HEK293T (cell line): ENCODE data around the gene FCRL6.

ENCODE experiments used
- CTCF ChIA-PET: fragments of 350-600 bp; formaldehyde crosslinking; extraction: SDS; loops from one replicate; lab custom pipeline; 2021; ENCODE audit warnings: antibody characterized with exemption, inconsistent platforms; lab: Yijun Ruan, JAX
- POLR2A ChIA-PET: fragments of 350-600 bp; formaldehyde crosslinking; extraction: SDS; loops from one replicate; lab custom pipeline; 2020; ENCODE audit warnings: antibody characterized with exemption, inconsistent platforms; lab: Yijun Ruan, JAX
- DNase-seq: peaks from one replicate; pipeline ENCODE4 v3.0.0; 2012; ENCODE audit warnings: mixed read lengths; ENCODE audit errors: extremely low spot score
- ARNT ChIP-seq: fragments of 450-650 bp; IDR thresholded peaks from 2 replicates; pipeline ENCODE4 v1.6.1; 2017; ENCODE audit warnings: mild to moderate bottlenecking
- BHLHE40 ChIP-seq: fragments of 450-650 bp; IDR thresholded peaks from 2 replicates; pipeline ENCODE4 v1.6.1; 2016; ENCODE audit warnings: mild to moderate bottlenecking, moderate library complexity, borderline replicate concordance
- CTBP1 ChIP-seq: fragments of 450-650 bp; IDR thresholded peaks from 2 replicates; pipeline ENCODE4 v1.6.1; 2016; ENCODE audit warnings: borderline replicate concordance
- ELF4 ChIP-seq: fragments of 450-650 bp; IDR thresholded peaks from 2 replicates; pipeline ENCODE4 v1.6.1; 2017; ENCODE audit warnings: antibody characterized with exemption
- FOXA1 ChIP-seq: fragments of 450-650 bp; IDR thresholded peaks from 2 replicates; pipeline ENCODE4 v1.6.1; 2016; ENCODE audit warnings: mild to moderate bottlenecking
- FOXK2 ChIP-seq: fragments of 450-650 bp; IDR thresholded peaks from 2 replicates; pipeline ENCODE4 v1.6.1; 2016; ENCODE audit warnings: mild to moderate bottlenecking
- FOXM1 ChIP-seq: fragments of 450-650 bp; IDR thresholded peaks from 2 replicates; pipeline ENCODE4 v1.6.1; 2017; ENCODE audit warnings: mild to moderate bottlenecking, borderline replicate concordance
- HDGF ChIP-seq: fragments of 450-650 bp; IDR thresholded peaks from 2 replicates; pipeline ENCODE4 v1.6.1; 2017; ENCODE audit warnings: antibody characterized with exemption, borderline replicate concordance
- L3MBTL2 ChIP-seq: fragments of 450-650 bp; conservative IDR thresholded peaks from 2 replicates; pipeline ENCODE4 v1.6.1; 2016; ENCODE audit warnings: mild to moderate bottlenecking
- LEF1 ChIP-seq: fragments of 450-650 bp; IDR thresholded peaks from 2 replicates; pipeline ENCODE4 v1.6.1; 2017; ENCODE audit warnings: mild to moderate bottlenecking, borderline replicate concordance
- NFRKB ChIP-seq: fragments of 450-650 bp; IDR thresholded peaks from 2 replicates; pipeline ENCODE4 v1.6.1; 2016; ENCODE audit warnings: mild to moderate bottlenecking, moderate library complexity
- SP1 ChIP-seq: fragments of 450-650 bp; IDR thresholded peaks from 2 replicates; pipeline ENCODE4 v1.6.1; 2017
- SUZ12 ChIP-seq: fragments of 450-650 bp; IDR thresholded peaks from 2 replicates; pipeline ENCODE4 v1.6.1; 2016; ENCODE audit warnings: mild to moderate bottlenecking
- TARDBP ChIP-seq: fragments of 450-650 bp; IDR thresholded peaks from 2 replicates; pipeline ENCODE4 v1.6.1; 2016
- ZNF384 ChIP-seq: fragments of 450-650 bp; IDR thresholded peaks from 2 replicates; pipeline ENCODE4 v1.6.1; 2016
- TF ChIP-seq, protein P1 (sequence below): fragments of 450-650 bp; IDR thresholded peaks from 2 replicates; pipeline ENCODE4 v1.6.1; 2016

FCRL6 gene

DNA sequence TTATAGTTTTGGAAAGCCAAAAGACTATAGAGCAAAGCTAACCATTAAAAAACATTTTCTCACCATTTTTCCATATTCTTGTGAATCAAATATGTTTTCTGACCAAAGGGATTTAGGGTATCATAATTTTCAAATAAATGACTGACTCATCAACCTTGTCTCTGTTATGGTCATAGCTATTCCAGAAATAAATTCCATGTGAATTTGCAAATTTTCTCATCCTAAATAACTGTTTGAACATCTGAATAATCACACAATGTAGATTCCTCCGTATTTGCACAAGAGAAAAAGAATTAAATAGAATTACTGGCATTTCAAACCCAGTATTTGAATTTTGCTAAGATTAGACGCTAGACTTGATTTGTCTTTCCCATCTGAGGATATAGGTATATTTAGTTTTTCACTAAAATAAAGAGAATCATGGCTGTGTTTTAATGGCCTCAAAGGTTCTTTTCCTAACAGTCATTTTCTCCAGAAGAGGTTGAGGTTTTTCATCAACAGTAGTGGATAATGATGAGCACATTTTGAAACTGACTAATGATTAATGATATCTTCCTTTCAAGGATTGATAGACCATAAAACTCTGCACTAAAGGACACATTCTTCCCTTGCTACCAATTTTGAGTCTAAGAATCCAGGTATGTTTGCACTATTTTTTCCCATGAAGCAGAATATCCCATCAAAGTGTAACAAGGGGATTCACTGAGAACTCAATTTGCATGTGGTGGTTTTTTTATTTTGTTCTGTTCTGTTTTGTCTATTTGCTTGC is 30.8 kb upstream of the FCRL6 start:
- POLR2A ChIA-PET: no interaction called here
- CTCF ChIA-PET: no interaction called here
- no peak for DNase-seq
- TF ChIP-seq FOXA1 (no peak), TARDBP (no peak), FOXM1 (no peak), BHLHE40 (no peak), ELF4 (no peak), ZNF384 (no peak), SUZ12 (no peak), ARNT (no peak), LEF1 (no peak), FOXK2 (no peak), NFRKB (no peak), HDGF (no peak), CTBP1 (no peak), SP1 (no peak), L3MBTL2 (no peak)
- TF ChIP-seq, protein P1, sequence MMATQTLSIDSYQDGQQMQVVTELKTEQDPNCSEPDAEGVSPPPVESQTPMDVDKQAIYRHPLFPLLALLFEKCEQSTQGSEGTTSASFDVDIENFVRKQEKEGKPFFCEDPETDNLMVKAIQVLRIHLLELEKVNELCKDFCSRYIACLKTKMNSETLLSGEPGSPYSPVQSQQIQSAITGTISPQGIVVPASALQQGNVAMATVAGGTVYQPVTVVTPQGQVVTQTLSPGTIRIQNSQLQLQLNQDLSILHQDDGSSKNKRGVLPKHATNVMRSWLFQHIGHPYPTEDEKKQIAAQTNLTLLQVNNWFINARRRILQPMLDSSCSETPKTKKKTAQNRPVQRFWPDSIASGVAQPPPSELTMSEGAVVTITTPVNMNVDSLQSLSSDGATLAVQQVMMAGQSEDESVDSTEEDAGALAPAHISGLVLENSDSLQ: no peak

DNA sequence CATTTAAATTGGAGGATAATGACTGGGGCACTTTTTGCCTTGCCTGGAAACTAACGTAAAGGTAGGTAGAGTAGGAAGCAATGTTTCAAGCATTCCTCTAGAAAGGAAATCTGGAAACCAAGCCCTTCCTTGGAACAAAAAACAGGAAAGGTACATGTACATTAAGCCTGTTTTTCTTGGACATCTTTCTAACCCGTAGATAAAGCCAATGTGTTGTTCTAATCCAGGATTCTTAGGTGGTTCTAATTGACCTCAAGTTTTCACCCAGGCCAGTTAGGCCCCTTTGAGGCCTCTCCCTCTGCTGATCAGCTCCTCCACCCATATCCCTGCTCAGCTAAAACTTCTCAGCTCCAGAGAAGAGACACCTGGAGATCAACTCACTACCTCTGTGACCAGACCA is 27.7 kb upstream of the FCRL6 start:
- no peak for DNase-seq
- ChIA-PET POLR2A (no interaction called here), CTCF (no interaction called here)
- no peak for TF ChIP-seq SUZ12
- no peak for TF ChIP-seq FOXK2
- TF ChIP-seq NFRKB: no peak
- no peak for TF ChIP-seq FOXA1
- TF ChIP-seq ZNF384: no peak

DNA sequence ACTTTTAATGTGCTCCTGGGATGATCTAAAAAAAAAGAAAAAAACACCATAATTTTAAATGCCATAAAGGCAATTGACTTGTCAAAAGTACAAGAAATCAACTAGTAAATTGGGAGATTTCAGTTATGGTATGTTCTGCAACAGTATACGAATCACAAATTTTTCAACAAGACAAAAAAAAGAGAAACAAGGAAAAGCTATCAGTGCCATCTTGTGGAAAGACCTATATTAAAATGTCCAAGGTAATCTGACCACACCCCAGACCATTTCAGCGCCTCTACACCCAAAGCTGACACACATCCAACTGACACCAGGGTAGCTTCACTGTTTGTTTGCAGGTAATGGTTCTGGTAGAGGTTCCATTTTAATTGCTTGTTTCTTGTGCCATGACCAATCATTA is 26.4 kb upstream of the FCRL6 start:
- DNase-seq: no peak
- CTCF ChIA-PET: interaction anchor here (0.6 kb wide), 1 partner anchor 644 kb away, joined by 4 read pairs; no protein-coding TSS in a partner anchor
- POLR2A ChIA-PET: no interaction called here

DNA sequence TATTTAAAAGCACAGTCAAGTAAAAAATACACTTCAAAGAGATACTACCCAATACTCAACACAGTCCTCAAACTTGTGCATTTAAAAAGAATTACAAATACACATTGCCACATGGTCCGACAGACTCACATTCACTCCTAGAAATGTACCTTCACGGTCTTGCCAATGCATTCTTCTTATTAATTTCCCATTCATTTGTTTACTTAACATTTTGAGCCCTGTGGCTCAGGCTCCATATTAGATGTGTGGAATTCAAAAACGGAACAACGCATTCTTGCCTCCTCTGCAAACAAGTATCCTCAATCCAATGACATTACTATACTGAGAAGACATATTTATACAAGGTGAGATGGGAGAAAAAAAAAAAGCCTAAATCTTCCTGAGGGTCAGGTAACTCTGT is 23.9 kb upstream of the FCRL6 start:
- CTCF ChIA-PET: no interaction called here
- TF ChIP-seq FOXM1: no peak
- TF ChIP-seq FOXA1: no peak
- no peak for TF ChIP-seq TARDBP
- no peak for TF ChIP-seq FOXK2
- no peak for TF ChIP-seq SP1
- no peak for DNase-seq
- POLR2A ChIA-PET: no interaction called here

More for the DNA sequence above, 26.4 kb upstream of the FCRL6 start:
- TF ChIP-seq HDGF: no peak

DNA sequence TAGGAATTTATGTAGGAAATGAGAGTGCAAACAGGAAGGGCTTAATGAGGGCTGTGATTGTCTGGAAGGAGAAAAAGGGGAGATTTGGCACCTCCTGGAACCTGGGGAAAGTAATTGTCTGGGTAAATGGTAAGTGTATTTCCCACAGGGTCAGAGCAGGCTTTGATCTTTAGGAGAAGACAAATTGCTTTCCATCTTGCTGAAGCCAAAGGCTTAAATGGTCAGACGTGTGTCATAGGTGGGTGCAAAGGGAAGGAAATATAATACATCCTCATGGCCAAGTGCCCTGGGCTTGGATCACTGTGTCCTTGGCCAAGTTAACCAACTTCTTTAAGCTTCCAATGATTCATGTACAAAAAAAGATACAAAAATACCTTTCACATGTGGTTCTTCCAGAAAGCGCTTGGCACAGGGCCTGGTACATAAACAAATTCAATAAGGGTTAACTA is 22.7 kb upstream of the FCRL6 start:
- TF ChIP-seq ELF4 (no peak), TARDBP (no peak), HDGF (no peak), SUZ12 (no peak), FOXA1 (no peak), ZNF384 (no peak), ARNT (no peak), SP1 (no peak), LEF1 (no peak), NFRKB (no peak), FOXM1 (no peak), CTBP1 (no peak)
- TF ChIP-seq, protein P1: no peak
- no peak for DNase-seq
- ChIA-PET POLR2A (no interaction called here), CTCF (no interaction called here)

DNA sequence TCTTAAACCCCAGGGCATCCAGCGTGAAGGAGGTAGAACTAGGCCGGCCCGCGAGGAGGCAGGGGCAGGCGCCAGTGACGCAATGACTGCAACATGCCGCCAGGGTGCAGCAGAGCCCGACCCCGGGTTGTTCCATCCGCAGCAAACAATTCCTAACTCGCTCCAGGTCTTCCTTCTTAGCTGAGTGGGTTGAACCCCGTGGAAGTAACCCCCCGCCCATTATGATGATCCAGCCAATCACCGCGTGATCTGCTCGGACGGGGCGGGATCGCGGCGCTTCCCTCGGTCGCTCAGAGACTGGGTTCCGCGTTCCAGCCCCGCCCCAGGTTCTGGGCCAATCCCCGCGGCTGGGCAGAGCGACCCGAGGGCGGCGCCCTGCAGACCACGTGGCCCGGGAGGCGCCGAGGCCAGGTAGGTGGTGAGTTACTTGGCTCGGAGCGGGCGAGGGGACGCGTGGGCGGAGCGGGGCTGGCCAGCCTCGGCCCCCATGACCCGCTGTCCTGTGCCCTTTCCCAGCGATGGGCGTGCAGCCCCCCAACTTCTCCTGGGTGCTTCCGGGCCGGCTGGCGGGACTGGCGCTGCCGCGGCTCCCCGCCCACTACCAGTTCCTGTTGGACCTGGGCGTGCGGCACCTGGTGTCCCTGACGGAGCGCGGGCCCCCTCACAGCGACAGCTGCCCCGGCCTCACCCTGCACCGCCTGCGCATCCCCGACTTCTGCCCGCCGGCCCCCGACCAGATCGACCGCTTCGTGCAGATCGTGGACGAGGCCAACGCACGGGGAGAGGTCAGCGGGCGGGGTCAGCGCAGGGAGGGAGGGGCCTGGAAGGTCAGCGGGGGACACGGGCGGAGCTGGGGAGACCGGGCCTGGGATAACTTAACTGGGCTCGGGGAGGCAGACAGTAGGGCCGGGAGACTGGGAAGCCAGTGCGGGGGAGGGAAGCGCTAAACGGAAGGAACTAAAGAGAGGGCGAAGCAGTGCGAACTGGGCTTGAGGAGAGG is 21.3 kb upstream of the FCRL6 start, which contains the start of gene DUSP23:
Gene DUSP23, plus strand, starts transcription at position 380 of the 1,000 bp plus-strand sequence. Its CDS starts 139 bp downstream, at position 519.
- POLR2A ChIA-PET: no interaction called here
- CTCF ChIA-PET: interaction anchor here (1.0 to 1.2 kb wide), 3 partner anchors 9 to 112 kb away, joined by 3 read pairs; no protein-coding TSS in a partner anchor
- TF ChIP-seq L3MBTL2 (peak; percentile 47; the same call in 1 of the 2 replicates), HDGF (no peak)
- DNase-seq: peak; percentile 83

DNA sequence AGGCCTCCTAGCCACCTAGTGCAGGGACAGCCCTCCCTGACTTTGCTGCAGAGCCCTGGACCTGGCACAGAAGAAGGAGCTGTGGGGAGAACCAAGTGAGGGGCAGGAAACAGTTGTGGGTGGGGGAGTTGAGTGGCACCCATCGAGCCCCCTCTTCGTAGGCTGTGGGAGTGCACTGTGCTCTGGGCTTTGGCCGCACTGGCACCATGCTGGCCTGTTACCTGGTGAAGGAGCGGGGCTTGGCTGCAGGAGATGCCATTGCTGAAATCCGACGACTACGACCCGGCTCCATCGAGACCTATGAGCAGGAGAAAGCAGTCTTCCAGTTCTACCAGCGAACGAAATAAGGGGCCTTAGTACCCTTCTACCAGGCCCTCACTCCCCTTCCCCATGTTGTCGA is 20.2 kb upstream of the FCRL6 start:
- ChIA-PET CTCF (interaction anchor here (0.9 kb wide), 1 partner anchor 27 kb away, joined by 3 read pairs; no protein-coding TSS in a partner anchor), POLR2A (no interaction called here)
- DNase-seq: no peak
- no peak for TF ChIP-seq SUZ12
- no peak for TF ChIP-seq ELF4
- TF ChIP-seq FOXA1: no peak
- no peak for TF ChIP-seq NFRKB
- no peak for TF ChIP-seq SP1
- no peak for TF ChIP-seq ZNF384
- no peak for TF ChIP-seq CTBP1
- TF ChIP-seq LEF1: no peak
- no peak for TF ChIP-seq FOXM1
- no peak for TF ChIP-seq HDGF
- no peak for TF ChIP-seq FOXK2
- TF ChIP-seq BHLHE40: no peak
- no peak for TF ChIP-seq L3MBTL2
- no peak for TF ChIP-seq TARDBP
- no peak for TF ChIP-seq ARNT
